HEK293 (cell line): ENCODE data around the gene PDE6B.
"Not testable (repeated sequence)": the region's sequence is repeated elsewhere in the genome, so short reads cannot be mapped to it uniquely, and the experiment has no call there.

Experiments
- CTCF ChIA-PET: fragments of 350-600 bp; formaldehyde crosslinking; extraction: SDS; loops from one replicate; lab custom pipeline; 2021; ENCODE audit warnings: antibody characterized with exemption; lab: Yijun Ruan, JAX
- POLR2A ChIA-PET: fragments of 300-600 bp; formaldehyde crosslinking; extraction: SDS; loops from one replicate; lab custom pipeline; 2020; ENCODE audit warnings: antibody characterized with exemption, inconsistent platforms; lab: Yijun Ruan, JAX
- H3K27ac ChIP-seq: fragments of 200-500 bp; sonication (Bioruptor generic); 2 replicates; pipeline ENCODE4 v1.5.1; 2014; ENCODE audit warnings: low read depth, low read length, control low read depth, inconsistent platforms; ENCODE audit errors: extremely low read depth
- H3K36me3 ChIP-seq, 2 experiments: fragments of 200-500 bp in 1 of 2; sonication (Bioruptor generic) in 1 of 2; 1 replicate in 1 of 2; 2 replicates in 1 of 2; pipeline ENCODE4 v1.5.1; 2014 to 2017; ENCODE audit warnings: inconsistent platforms in 2 of 2, low read length in 2 of 2; ENCODE audit not compliant: control insufficient read depth in 2 of 2, insufficient read depth in 1 of 2
- H3K4me1 ChIP-seq: fragments of 200-500 bp; sonication (Bioruptor generic); 2 replicates; pipeline ENCODE4 v1.5.1; 2014; ENCODE audit warnings: mild to moderate bottlenecking, low read length, inconsistent platforms; ENCODE audit not compliant: control insufficient read depth, insufficient read depth
- H3K4me3 ChIP-seq: 2 replicates; pipeline ENCODE4 v1.5.1; 2011; ENCODE audit warnings: low read depth, mild to moderate bottlenecking, control low read depth, low read length, moderate library complexity
- H3K9me3 ChIP-seq: fragments of 200-500 bp; sonication (Bioruptor generic); 2 replicates; pipeline ENCODE4 v1.5.1; 2014; ENCODE audit warnings: low read depth, low read length, inconsistent platforms; ENCODE audit not compliant: control insufficient read depth, insufficient read depth
- GLIS1 ChIP-seq: fragments of 450-650 bp; formaldehyde crosslinking; IDR thresholded peaks from 2 replicates; pipeline ENCODE4 v1.5.1; 2016; ENCODE audit warnings: missing biosample characterization, missing genetic modification characterization
- GLIS2 ChIP-seq: fragments of 450-650 bp; formaldehyde crosslinking; IDR thresholded peaks from 2 replicates; pipeline ENCODE4 v1.5.1; 2016; ENCODE audit warnings: missing biosample characterization, missing genetic modification characterization
- MEIS1 ChIP-seq: sonication (generic); formaldehyde crosslinking; IDR thresholded peaks from 2 replicates; pipeline ENCODE4 v1.8.1; 2022; ENCODE audit warnings: missing genetic modification reagents, mild to moderate bottlenecking, borderline replicate concordance
- SCRT1 ChIP-seq: fragments of 450-650 bp; formaldehyde crosslinking; IDR thresholded peaks from 2 replicates; pipeline ENCODE4 v1.5.1; 2016; ENCODE audit warnings: missing biosample characterization, missing genetic modification characterization, borderline replicate concordance
- TCF7L2 ChIP-seq: IDR thresholded peaks from 2 replicates; pipeline ENCODE4 v1.6.1; 2011; ENCODE audit warnings: low read depth, mild to moderate bottlenecking, inconsistent platforms, low read length, moderate library complexity, borderline replicate concordance
- ZIC2 ChIP-seq: fragments of 450-650 bp; formaldehyde crosslinking; IDR thresholded peaks from 2 replicates; pipeline ENCODE4 v1.5.1; 2016; ENCODE audit warnings: missing biosample characterization, missing genetic modification characterization
- ZNF175 ChIP-seq: fragments of 450-650 bp; formaldehyde crosslinking; IDR thresholded peaks from 2 replicates; pipeline ENCODE4 v1.5.1; 2016; ENCODE audit warnings: missing biosample characterization, missing genetic modification characterization
- ZNF266 ChIP-seq: fragments of 450-650 bp; formaldehyde crosslinking; IDR thresholded peaks from 2 replicates; pipeline ENCODE4 v1.5.1; 2016; ENCODE audit warnings: missing biosample characterization, missing genetic modification characterization, low read depth
- ZNF302 ChIP-seq: fragments of 450-650 bp; formaldehyde crosslinking; IDR thresholded peaks from 2 replicates; pipeline ENCODE4 v1.5.1; 2016; ENCODE audit warnings: missing biosample characterization, missing genetic modification characterization, low read depth
- ZNF416 ChIP-seq: fragments of 450-650 bp; formaldehyde crosslinking; IDR thresholded peaks from 2 replicates; pipeline ENCODE4 v1.5.1; 2016; ENCODE audit warnings: missing biosample characterization, missing genetic modification characterization
- ZNF521 ChIP-seq: fragments of 450-650 bp; formaldehyde crosslinking; IDR thresholded peaks from 2 replicates; pipeline ENCODE4 v1.5.1; 2017; ENCODE audit warnings: missing biosample characterization, mild to moderate bottlenecking, missing genetic modification characterization
- ZNF555 ChIP-seq: fragments of 450-650 bp; formaldehyde crosslinking; conservative IDR thresholded peaks from 2 replicates; pipeline ENCODE4 v1.5.1; 2017; ENCODE audit warnings: missing biosample characterization, mild to moderate bottlenecking, missing genetic modification characterization, inconsistent platforms
- ZNF600 ChIP-seq: fragments of 450-650 bp; formaldehyde crosslinking; IDR thresholded peaks from 2 replicates; pipeline ENCODE4 v1.5.1; 2016; ENCODE audit warnings: missing biosample characterization, missing genetic modification characterization
- ZNF610 ChIP-seq: fragments of 450-650 bp; formaldehyde crosslinking; IDR thresholded peaks from 2 replicates; pipeline ENCODE4 v1.5.1; 2016; ENCODE audit warnings: missing biosample characterization, missing genetic modification characterization, borderline replicate concordance
- ZNF660 ChIP-seq: fragments of 450-650 bp; IDR thresholded peaks from 2 replicates; pipeline ENCODE4 v1.5.1; 2018; ENCODE audit warnings: missing biosample characterization, mild to moderate bottlenecking, missing genetic modification characterization
- ZNF747 ChIP-seq: fragments of 450-650 bp; formaldehyde crosslinking; IDR thresholded peaks from 2 replicates; pipeline ENCODE4 v1.5.1; 2016; ENCODE audit warnings: missing biosample characterization, missing genetic modification characterization
- TF ChIP-seq, protein P1 (sequence below): fragments of 450-650 bp; formaldehyde crosslinking; IDR thresholded peaks from 2 replicates; pipeline ENCODE4 v1.5.1; 2016; ENCODE audit warnings: missing biosample characterization, missing genetic modification characterization, borderline replicate concordance
- TF ChIP-seq, protein P2 (sequence below): fragments of 450-650 bp; formaldehyde crosslinking; IDR thresholded peaks from 2 replicates; pipeline ENCODE4 v1.5.1; 2016; ENCODE audit warnings: missing biosample characterization, missing genetic modification characterization
- TF ChIP-seq, protein P3 (sequence below): fragments of 450-650 bp; IDR thresholded peaks from 2 replicates; pipeline ENCODE4 v1.5.1; 2018; ENCODE audit warnings: missing biosample characterization, mild to moderate bottlenecking, missing genetic modification characterization

PDE6B gene

DNA sequence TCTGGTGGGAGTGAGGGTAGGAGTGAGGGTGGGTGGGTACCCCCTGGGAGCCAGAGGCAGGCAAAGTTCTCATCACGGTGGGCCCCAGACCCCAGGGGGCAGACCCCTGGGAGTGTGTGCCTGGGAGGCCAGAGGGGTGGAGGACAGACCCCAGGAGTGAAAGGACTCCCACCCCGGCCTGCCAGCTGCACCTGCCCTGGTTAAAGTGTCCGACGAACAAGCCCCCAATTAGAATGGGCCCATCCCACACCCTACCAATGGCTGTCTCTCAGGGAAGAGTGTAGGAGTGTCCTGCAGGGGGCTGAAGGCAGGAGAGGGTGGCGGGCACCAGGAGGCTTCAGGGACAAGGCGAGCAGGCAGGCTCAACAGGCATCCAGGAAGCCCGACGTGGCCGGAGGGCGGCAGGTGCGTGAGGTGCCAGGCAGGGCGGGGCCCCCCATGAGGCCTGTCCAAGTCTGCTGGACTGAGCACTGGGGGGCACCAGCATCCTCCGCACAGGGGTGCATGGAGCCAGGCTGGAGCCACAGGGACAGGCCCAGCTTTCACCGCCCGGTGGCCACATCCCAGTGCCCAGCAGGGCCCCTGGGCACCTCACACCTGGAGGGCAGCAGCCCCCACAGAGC, 8.7 kb downstream of the PDE6B start:
- Histone ChIP-seq H3K9me3 (no peaks in the 10 kb centered on the region), H3K27ac (no peak overlapping the region)
- TF ChIP-seq GLIS2 (tag by site-specific recombination) (peak; percentile 39; the same call in 1 of the 2 replicates), ZIC2 (tag by site-specific recombination) (peak; percentile 50), MEIS1 (no peak), ZNF521 (tag by site-specific recombination) (no peak), ZNF747 (tag by site-specific recombination) (no peak), GLIS1 (tag by site-specific recombination) (peak; percentile 50)
- TF ChIP-seq, protein P1, sequence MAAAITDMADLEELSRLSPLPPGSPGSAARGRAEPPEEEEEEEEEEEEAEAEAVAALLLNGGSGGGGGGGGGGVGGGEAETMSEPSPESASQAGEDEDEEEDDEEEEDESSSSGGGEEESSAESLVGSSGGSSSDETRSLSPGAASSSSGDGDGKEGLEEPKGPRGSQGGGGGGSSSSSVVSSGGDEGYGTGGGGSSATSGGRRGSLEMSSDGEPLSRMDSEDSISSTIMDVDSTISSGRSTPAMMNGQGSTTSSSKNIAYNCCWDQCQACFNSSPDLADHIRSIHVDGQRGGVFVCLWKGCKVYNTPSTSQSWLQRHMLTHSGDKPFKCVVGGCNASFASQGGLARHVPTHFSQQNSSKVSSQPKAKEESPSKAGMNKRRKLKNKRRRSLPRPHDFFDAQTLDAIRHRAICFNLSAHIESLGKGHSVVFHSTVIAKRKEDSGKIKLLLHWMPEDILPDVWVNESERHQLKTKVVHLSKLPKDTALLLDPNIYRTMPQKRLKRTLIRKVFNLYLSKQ (tag by site-specific recombination), result no peak
- TF ChIP-seq, all 188 proteins: peak for 3
- CTCF ChIA-PET, result no interaction called here
- POLR2A ChIA-PET, result no interaction called here
- H3K36me3 ChIP-seq, result no peaks in the 10 kb centered on the region
- H3K4me1 ChIP-seq, result no peaks in the 10 kb centered on the region
- no peak overlapping the region for H3K4me3 ChIP-seq

DNA sequence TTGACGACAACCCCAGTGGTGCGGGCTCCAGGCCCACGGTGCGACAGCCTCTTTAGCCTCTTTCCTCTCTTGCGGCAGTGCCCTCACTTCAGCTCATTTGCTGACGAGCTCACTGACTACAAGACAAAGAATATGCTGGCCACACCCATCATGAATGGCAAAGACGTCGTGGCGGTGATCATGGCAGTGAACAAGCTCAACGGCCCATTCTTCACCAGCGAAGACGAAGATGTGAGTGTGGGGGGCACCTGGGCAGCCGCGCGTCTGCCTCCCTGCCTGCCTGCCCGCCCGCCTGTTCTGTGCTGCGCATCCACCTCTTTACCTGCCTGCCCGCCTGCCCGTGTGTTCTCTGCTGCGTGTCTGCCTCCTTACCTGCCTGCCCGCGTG, 9.2 kb downstream of the PDE6B start:
- no peak for TF ChIP-seq ZNF266 (tag by site-specific recombination)
- no peak for TF ChIP-seq ZNF600 (tag by site-specific recombination)
- no peak for TF ChIP-seq ZNF302 (tag by site-specific recombination)
- no peak for TF ChIP-seq ZNF555 (tag by site-specific recombination)
- no peak for TF ChIP-seq ZNF660
- no peak for TF ChIP-seq SCRT1 (tag by site-specific recombination)
- TF ChIP-seq, protein P2, sequence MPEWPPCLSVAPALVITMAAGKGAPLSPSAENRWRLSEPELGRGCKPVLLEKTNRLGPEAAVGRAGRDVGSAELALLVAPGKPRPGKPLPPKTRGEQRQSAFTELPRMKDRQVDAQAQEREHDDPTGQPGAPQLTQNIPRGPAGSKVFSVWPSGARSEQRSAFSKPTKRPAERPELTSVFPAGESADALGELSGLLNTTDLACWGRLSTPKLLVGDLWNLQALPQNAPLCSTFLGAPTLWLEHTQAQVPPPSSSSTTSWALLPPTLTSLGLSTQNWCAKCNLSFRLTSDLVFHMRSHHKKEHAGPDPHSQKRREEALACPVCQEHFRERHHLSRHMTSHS (tag by site-specific recombination), result no peak
- TF ChIP-seq TCF7L2, result no peak
- TF ChIP-seq ZNF610 (tag by site-specific recombination), result no peak
- TF ChIP-seq, protein P3, sequence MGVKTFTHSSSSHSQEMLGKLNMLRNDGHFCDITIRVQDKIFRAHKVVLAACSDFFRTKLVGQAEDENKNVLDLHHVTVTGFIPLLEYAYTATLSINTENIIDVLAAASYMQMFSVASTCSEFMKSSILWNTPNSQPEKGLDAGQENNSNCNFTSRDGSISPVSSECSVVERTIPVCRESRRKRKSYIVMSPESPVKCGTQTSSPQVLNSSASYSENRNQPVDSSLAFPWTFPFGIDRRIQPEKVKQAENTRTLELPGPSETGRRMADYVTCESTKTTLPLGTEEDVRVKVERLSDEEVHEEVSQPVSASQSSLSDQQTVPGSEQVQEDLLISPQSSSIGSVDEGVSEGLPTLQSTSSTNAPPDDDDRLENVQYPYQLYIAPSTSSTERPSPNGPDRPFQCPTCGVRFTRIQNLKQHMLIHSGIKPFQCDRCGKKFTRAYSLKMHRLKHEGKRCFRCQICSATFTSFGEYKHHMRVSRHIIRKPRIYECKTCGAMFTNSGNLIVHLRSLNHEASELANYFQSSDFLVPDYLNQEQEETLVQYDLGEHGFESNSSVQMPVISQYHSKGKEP (tag by site-specific recombination), result no peak
- TF ChIP-seq ZNF416 (tag by site-specific recombination), result no peak
- TF ChIP-seq ZNF175, result no peak
- H3K9me3 ChIP-seq, result no peaks in the 10 kb centered on the region
- ChIA-PET CTCF (no interaction called here), POLR2A (no interaction called here)
- H3K4me3 ChIP-seq, result no peak overlapping the region
- H3K27ac ChIP-seq, result no peak overlapping the region
- no peaks in the 10 kb centered on the region for H3K36me3 ChIP-seq
- H3K4me1 ChIP-seq, result no peaks in the 10 kb centered on the region

DNA sequence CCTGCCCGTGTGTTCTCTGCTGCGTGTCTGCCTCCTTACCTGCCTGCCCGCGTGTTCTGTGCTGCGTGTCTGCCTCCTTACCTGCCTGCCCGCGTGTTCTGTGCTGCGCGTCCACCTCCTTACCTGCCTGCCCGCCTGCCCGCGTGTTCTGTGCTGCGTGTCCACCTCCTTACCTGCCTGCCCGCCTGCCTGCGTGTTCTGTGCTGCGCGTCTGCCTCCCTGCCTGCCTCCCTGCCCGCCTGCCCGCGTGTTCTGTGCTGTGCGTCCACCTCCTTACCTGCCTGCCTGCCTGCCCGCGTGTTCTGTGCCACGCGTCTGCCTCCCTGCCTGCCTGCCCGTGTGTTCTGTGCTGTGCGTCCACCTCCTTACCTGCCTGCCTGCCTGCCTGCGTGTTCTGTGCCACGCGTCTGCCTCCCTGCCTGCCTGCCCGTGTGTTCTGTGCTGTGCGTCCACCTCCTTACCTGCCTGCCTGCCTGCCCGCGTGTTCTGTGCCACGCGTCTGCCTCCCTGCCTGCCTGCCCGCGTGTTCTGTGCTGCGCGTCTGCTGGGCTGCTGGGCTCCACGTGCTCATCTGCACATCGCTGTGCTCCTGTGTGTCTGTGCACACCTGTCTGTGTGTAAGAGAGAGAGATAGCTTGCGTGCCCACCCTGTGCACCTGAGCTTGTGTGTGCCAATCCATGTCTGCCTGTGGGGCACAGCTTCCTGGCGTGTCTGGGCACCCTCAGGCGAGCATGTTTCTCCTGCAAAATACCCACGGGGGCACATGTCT, 9.9 kb downstream of the PDE6B start:
- H3K9me3 ChIP-seq, H3K27ac ChIP-seq, H3K36me3 ChIP-seq, H3K4me3 ChIP-seq, CTCF ChIA-PET, H3K4me1 ChIP-seq, POLR2A ChIA-PET: not testable (repeated sequence)
